Kidney (tissue), 14 donors: ENCODE data around the gene ATP7A. TPM values are rescaled to one million over a fixed set of nuclear protein-coding genes. Genes with fewer than 3 reads are reported as not detected.

Experiments used
- DNase-seq, 5 donors: peaks; one replicate each; pipeline ENCODE4 v3.0.0-alpha.2; 2013 to 2020
- FAIRE-seq: peaks from 2 replicates; lab custom pipeline; 2012; peaks lifted over from hg19 to GRCh38; lab: Jason Lieb, UNC
- H3K27ac ChIP-seq, 2 donors: one replicate each; pipeline ENCODE4 v1.7.0; 2013; ENCODE audit warnings: low read depth in 2 of 2, low read length in 2 of 2, inconsistent platforms in 1 of 2
- H3K27me3 ChIP-seq: one replicate; pipeline ENCODE4 v1.7.1; 2013; ENCODE audit warnings: low read length, inconsistent platforms; ENCODE audit not compliant: control insufficient read depth, insufficient read depth
- H3K36me3 ChIP-seq, 3 donors: one replicate each; pipeline versions ENCODE4 v1.7.0 to v1.7.1; 2013; ENCODE audit warnings: low read length in 3 of 3, control low read depth in 1 of 3, inconsistent platforms in 1 of 3; ENCODE audit not compliant: insufficient read depth in 3 of 3, control insufficient read depth in 2 of 3
- H3K4me1 ChIP-seq, 3 donors: one replicate each; pipeline versions ENCODE4 v1.7.0 to v1.7.1; 2013; ENCODE audit warnings: low read length in 3 of 3, inconsistent platforms in 1 of 3, low read depth in 1 of 3; ENCODE audit not compliant: control insufficient read depth in 2 of 3, insufficient read depth in 2 of 3
- H3K4me3 ChIP-seq, 3 donors: one replicate each; pipeline versions ENCODE4 v1.7.0 to v1.8.1; 2013; ENCODE audit warnings: low read length in 3 of 3, control low read depth in 1 of 3, inconsistent platforms in 1 of 3
- H3K9ac ChIP-seq, 3 donors: one replicate each; pipeline versions ENCODE4 v1.7.0 to v1.7.1; 2013; ENCODE audit warnings: low read length in 3 of 3, control low read depth in 1 of 3, inconsistent platforms in 1 of 3
- H3K9me3 ChIP-seq, 3 donors: one replicate each; pipeline versions ENCODE4 v1.7.0 to v1.7.1; 2013; ENCODE audit warnings: low read length in 3 of 3, control low read depth in 1 of 3, inconsistent platforms in 1 of 3; ENCODE audit not compliant: control insufficient read depth in 2 of 3, insufficient read depth in 1 of 3
- intact Hi-C: fragments of 100-400 bp; cut with DNase I; formaldehyde crosslinking; loops from one replicate; pipeline ENCODE4 v1.11.1; 2022
- polyA plus RNA-seq: library from polyadenylated mRNA; stranded (reverse); fragments of 350-450 nt; fragmentation: Illumina TruSeq; extraction: RNeasy Lipid Tissue Mini Kit (QIAGEN cat#74804); gene quantifications from one replicate; pipeline ENCODE4 v1.2.3, GENCODE V29; 2014; ENCODE audit warnings: low read depth, low replicate concordance; ENCODE audit not compliant: insufficient read depth
- total RNA-seq: library from RNA; stranded (reverse); fragmentation: NEBNext Ultra II Directional; extraction: Animal tissue kit (Norgen Biotek cat#: 25700); gene quantifications from one replicate; pipeline ENCODE4 v1.2.1, GENCODE V29; 2021
- TF ChIP-seq, protein P1 (sequence below): IDR thresholded peaks from 3 replicates; pipeline ENCODE4 v1.5.1; 2012; ENCODE audit warnings: mild to moderate bottlenecking, moderate library complexity, borderline replicate concordance; ENCODE audit not compliant: insufficient read depth; ENCODE audit errors: extremely low read depth
- donor health status: control.
- donor health status: control.
- donor health status: control.
- donor health status: control.
- donor health status: control.
- donor health status: DM: yes; HTN: yes; CAD: no.
- donor health status: Normal renal cell carcinoma (clear cell type).

ATP7A gene
- total and polyA plus RNA-seq, 2 donors from 2014 or later, result 1.9 to 11.9 TPM

DNA sequence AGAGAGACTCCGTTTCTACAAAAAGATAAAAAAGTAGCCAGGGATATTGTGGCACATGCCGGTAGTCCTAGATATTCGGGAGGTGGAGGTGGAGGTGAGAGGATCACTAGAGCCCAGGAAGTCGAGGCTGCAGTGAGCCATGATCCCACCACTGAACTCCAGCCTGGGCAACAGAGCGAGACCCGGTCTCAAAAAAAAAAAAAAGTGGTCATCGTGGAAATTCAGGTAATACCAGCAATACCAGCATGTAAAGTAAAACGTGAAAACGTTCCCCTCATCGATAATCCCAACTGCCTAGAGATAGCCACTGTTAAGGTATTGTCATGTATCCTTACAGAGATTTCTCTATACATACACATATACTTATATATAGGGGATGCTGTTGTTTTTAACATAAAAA lies 16.8 kb upstream of the ATP7A start:
- TF ChIP-seq, protein P1, sequence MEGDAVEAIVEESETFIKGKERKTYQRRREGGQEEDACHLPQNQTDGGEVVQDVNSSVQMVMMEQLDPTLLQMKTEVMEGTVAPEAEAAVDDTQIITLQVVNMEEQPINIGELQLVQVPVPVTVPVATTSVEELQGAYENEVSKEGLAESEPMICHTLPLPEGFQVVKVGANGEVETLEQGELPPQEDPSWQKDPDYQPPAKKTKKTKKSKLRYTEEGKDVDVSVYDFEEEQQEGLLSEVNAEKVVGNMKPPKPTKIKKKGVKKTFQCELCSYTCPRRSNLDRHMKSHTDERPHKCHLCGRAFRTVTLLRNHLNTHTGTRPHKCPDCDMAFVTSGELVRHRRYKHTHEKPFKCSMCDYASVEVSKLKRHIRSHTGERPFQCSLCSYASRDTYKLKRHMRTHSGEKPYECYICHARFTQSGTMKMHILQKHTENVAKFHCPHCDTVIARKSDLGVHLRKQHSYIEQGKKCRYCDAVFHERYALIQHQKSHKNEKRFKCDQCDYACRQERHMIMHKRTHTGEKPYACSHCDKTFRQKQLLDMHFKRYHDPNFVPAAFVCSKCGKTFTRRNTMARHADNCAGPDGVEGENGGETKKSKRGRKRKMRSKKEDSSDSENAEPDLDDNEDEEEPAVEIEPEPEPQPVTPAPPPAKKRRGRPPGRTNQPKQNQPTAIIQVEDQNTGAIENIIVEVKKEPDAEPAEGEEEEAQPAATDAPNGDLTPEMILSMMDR, result no peak
- Histone ChIP-seq H3K36me3 (no peaks in the 10 kb centered on the region), H3K9me3 (no peaks in the 10 kb centered on the region), H3K27ac (no peak overlapping the region), H3K4me3 (peak overlapping the region; percentile 94 to 97 (median 97)), H3K27me3 (no peaks in the 10 kb centered on the region), H3K4me1 (no peaks in the 10 kb centered on the region), H3K9ac (peak overlapping the region in 1 of 3 donors; percentile 97)
- DNase-seq (no peak), FAIRE-seq (no peak)
- intact Hi-C loops, result no loop called here

DNA sequence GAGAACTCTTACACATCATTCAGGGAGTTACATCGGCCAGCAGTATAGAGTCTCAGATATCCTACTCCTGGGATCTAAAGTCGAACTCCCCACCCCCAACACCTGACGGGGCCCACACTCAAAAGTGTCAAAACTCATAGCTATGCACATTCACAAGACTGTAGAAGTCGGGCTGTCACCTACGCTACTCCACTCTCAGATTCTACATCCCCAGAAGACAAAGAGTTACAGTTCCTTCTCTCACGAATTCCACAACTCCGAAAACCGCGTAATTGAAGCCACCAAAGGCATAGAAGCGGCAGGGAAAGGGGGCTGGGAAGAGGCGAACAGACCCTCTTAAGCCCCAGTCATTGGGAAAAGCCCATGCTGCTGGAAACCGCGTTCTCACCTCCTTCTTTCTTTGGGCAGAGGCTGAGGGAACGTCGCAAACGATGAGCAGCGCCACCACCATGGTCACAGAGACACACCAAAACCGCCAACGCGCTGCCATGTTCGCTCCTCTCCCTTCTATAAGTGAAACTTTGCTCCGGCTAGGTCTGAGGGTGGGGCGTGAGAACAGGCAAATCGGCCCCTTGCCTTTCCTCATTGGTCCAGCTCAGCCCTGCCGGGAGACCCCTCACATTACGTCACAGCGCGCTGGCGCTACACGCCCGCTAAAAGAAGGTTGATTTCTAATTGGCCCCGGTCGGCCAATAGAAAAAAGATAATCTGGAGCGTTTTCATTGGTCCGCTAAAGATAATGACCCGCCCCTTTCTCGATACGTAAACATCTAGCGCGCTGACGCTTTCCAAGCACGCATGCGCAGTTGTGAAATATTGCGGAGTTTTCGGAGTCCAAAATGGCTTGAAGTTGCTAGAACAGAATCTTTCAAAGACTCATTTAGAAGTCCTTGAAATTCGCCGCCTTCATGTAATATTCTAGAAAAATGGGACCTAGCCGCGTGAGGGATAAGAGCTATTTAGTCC lies 15.3 kb upstream of the ATP7A start, which contains the start of gene MAGT1:
Gene MAGT1 (minus strand): TSS at position 515 of the 966 bp plus-strand sequence. CDS start 25 bp downstream, at position 490.
- peak within 1 kb of the TSS; percentile 94 to 97 (median 97) for H3K9ac ChIP-seq
- intact Hi-C loops, result no loop called here
- peak within 1 kb of the TSS; percentile 91 to 92 for H3K27ac ChIP-seq
- DNase-seq (peak; percentile 96 to 98 (median 97)), FAIRE-seq (peak; percentile 99)
- H3K4me1 ChIP-seq, result no peaks in the 10 kb centered on the region
- no peaks in the 10 kb centered on the region for H3K36me3 ChIP-seq
- H3K4me3 ChIP-seq, result peak within 1 kb of the TSS; percentile 94 to 97 (median 97)
- H3K27me3 ChIP-seq, result no peaks in the 10 kb centered on the region
- TF ChIP-seq, protein P1, result no peak
- H3K9me3 ChIP-seq, result no peaks in the 10 kb centered on the region

DNA sequence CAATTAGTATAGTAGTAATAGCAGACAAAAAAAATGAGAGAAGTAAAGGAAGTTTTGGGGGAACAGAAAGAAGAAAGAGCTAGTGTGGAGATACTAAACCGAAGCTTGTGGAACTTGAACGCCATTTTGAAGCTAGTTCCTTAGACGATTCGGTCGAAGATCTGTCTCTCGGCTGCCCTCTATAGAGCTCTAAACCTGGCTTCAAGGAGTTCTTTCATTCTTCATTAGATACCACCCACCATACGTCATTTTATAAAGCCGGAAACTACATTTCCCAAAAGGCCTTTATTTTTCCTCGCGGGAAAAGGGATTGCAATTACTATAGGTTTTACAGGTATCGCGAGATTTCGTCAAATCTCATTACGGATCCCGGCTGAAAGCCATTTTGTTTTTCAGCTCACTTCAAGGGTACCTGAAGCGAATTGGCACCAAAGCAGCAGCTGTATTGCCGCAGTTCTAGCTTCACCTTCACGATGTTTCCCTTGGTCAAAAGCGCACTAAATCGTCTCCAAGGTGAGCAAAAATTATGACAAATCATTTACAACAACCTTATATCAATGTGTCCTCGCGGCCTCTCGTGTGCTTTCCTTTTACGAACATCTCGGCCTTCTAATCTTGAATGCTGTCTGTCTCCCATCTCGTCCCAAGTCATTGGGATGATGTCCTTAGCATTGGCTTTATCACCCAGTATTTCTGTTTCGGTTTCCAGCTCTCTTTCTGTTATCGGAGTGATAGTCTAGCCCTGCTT lies 11.2 kb upstream of the ATP7A start, which contains the start of gene COX7B:
Gene COX7B (plus strand): TSS at position 388 of the 748 bp plus-strand sequence. CDS start 86 bp downstream, at position 474.
- Histone ChIP-seq H3K27me3 (no peaks in the 10 kb centered on the region), H3K4me3 (peak within 1 kb of the TSS; percentile 99 to 100 (median 99)), H3K9ac (peak within 1 kb of the TSS; percentile 92 to 100 (median 99)), H3K9me3 (no peaks in the 10 kb centered on the region), H3K4me1 (no peaks in the 10 kb centered on the region), H3K36me3 (peaks cover 0 to 8% (median 0%) of the 10 kb centered on the region in 3 donors), H3K27ac (peak within 1 kb of the TSS; percentile 88 to 93)
- DNase-seq, result peak in 4 of 5 donors; percentile 83 to 98 (median 90)
- peak; percentile 93 for FAIRE-seq
- intact Hi-C loops, result no loop called here
- TF ChIP-seq, protein P1, result peak; percentile 40
